GM23338 (cell line): Measurements from ENCODE around the gene RIT1. TPM values are rescaled to one million over a fixed set of nuclear protein-coding genes. Genes with fewer than 3 reads are reported as not detected.
A peak's percentile ranks its signal among the peaks of the same experiment; 100 is the strongest.

Experiments
- ATAC-seq: fragments of 200-7000 bp; cut with Tn5 transposase; 3 replicates; pipeline ENCODE4 v1.9.1; 2020
- DNase-seq: peaks from one replicate; pipeline ENCODE4 v3.0.0-alpha.2; 2015; ENCODE audit warnings: low spot score
- H2AFZ ChIP-seq: fragments of 200-600 bp; sonication (generic); 2 replicates; pipeline ENCODE4 v1.8.0; 2016; ENCODE audit warnings: antibody characterized with exemption, mild to moderate bottlenecking, moderate library complexity
- H3F3A ChIP-seq: fragments of 200-600 bp; sonication (generic); replicated peaks from 2 replicates; pipeline ENCODE4 v1.8.0; 2017; ENCODE audit warnings: antibody characterized with exemption, mixed run types, low read depth
- H3K27ac ChIP-seq: fragments of 200-600 bp; sonication (generic); 2 replicates; pipeline ENCODE4 v1.6.1; 2016; ENCODE audit warnings: low read depth
- H3K27me3 ChIP-seq: fragments of 200-600 bp; sonication (generic); 2 replicates; pipeline ENCODE4 v1.8.0; 2016; ENCODE audit warnings: mild to moderate bottlenecking, mixed run types, moderate library complexity; ENCODE audit not compliant: insufficient read depth
- H3K36me3 ChIP-seq: fragments of 200-600 bp; sonication (generic); 2 replicates; pipeline ENCODE4 v1.8.0; 2016; ENCODE audit warnings: mild to moderate bottlenecking; ENCODE audit not compliant: insufficient read depth
- H3K4me1 ChIP-seq: fragments of 200-600 bp; sonication (generic); 2 replicates; pipeline ENCODE4 v1.8.0; 2016; ENCODE audit warnings: mild to moderate bottlenecking, moderate library complexity; ENCODE audit not compliant: insufficient read depth
- H3K4me2 ChIP-seq: fragments of 200-600 bp; sonication (generic); 2 replicates; pipeline ENCODE4 v1.7.1; 2017; ENCODE audit warnings: mixed run types
- H3K4me3 ChIP-seq: fragments of 200-600 bp; sonication (generic); 2 replicates; pipeline ENCODE4 v1.6.1; 2016; ENCODE audit warnings: mixed run types
- H3K79me2 ChIP-seq: fragments of 200-600 bp; sonication (generic); replicated peaks from 2 replicates; pipeline ENCODE4 v1.8.0; 2017; ENCODE audit warnings: mild to moderate bottlenecking; ENCODE audit not compliant: insufficient read depth
- H3K9me2 ChIP-seq: fragments of 200-600 bp; sonication (generic); 2 replicates; pipeline ENCODE4 v1.8.0; 2017; ENCODE audit not compliant: insufficient read depth
- H4K20me1 ChIP-seq: fragments of 200-600 bp; sonication (generic); replicated peaks from 2 replicates; pipeline ENCODE4 v1.8.0; 2017; ENCODE audit warnings: mild to moderate bottlenecking; ENCODE audit not compliant: insufficient read depth
- H3K27ac Mint-ChIP-seq: 2 replicates; pipeline ENCODE4 v1.8.0; 2020; ENCODE audit warnings: inconsistent platforms, mild to moderate bottlenecking, moderate library complexity, mixed read lengths
- H3K27me3 Mint-ChIP-seq: 3 replicates; pipeline ENCODE4 v1.8.0; 2022; ENCODE audit warnings: low read depth, mild to moderate bottlenecking, moderate library complexity, mixed read lengths, inconsistent platforms; ENCODE audit not compliant: insufficient read depth, poor library complexity
- H3K36me3 Mint-ChIP-seq: 3 replicates; pipeline ENCODE4 v1.8.0; 2021; ENCODE audit warnings: low read depth, mild to moderate bottlenecking, inconsistent platforms, moderate library complexity, mixed read lengths
- H3K4me1 Mint-ChIP-seq: 3 replicates; pipeline ENCODE4 v1.8.0; 2020; ENCODE audit warnings: mild to moderate bottlenecking, inconsistent platforms, mixed read lengths
- H3K4me3 Mint-ChIP-seq: 3 replicates; pipeline ENCODE4 v1.8.0; 2021; ENCODE audit warnings: moderate library complexity, mild to moderate bottlenecking, inconsistent platforms, mixed read lengths
- H3K9me3 Mint-ChIP-seq: 3 replicates; pipeline ENCODE4 v1.8.0; 2020; ENCODE audit warnings: moderate library complexity, mild to moderate bottlenecking, inconsistent platforms, mixed read lengths
- CREB1 ChIP-seq: fragments of 250-450 bp; sonication (Bioruptor Pico); IDR thresholded peaks from 2 replicates; pipeline ENCODE4 v1.5.0; 2020; ENCODE audit warnings: low read depth, mild to moderate bottlenecking, moderate library complexity
- EZH2phosphoT487 ChIP-seq: fragments of 200-600 bp; sonication (generic); IDR thresholded peaks from one replicate; pipeline ENCODE4 v1.8.1; 2018; ENCODE audit warnings: antibody characterized with exemption; ENCODE audit not compliant: unreplicated experiment
- JUNB ChIP-seq: IDR thresholded peaks from one replicate; pipeline ENCODE4 v1.6.1; 2016; ENCODE audit warnings: antibody characterized with exemption; ENCODE audit not compliant: unreplicated experiment
- NANOG ChIP-seq: IDR thresholded peaks from 2 replicates; pipeline ENCODE4 v1.6.1; 2016; ENCODE audit warnings: antibody characterized with exemption, borderline replicate concordance
- POLR2AphosphoS5 ChIP-seq: IDR thresholded peaks from 2 replicates; pipeline ENCODE4 v1.6.1; 2016; ENCODE audit warnings: antibody characterized with exemption, low read depth
- STAT1 ChIP-seq: IDR thresholded peaks from one replicate; pipeline ENCODE4 v1.6.1; 2016; ENCODE audit warnings: antibody characterized with exemption; ENCODE audit not compliant: unreplicated experiment
- ZNF114 ChIP-seq: fragments of 250-450 bp; sonication (Bioruptor Pico); IDR thresholded peaks from 2 replicates; pipeline ENCODE4 v1.5.0; 2020; ENCODE audit warnings: mild to moderate bottlenecking, moderate library complexity
- polyA plus RNA-seq: library from polyadenylated mRNA; unstranded; fragments of >200 nt; fragmentation: Nextera tagmentation; extraction: Ambion mirVana; gene quantifications from 2 replicates; pipeline ENCODE4 v1.2.1, GENCODE V29; 2016
- total RNA-seq: library from RNA; depleted of rRNA; stranded (reverse); fragments of >200 nt; shearing (Covaris generic); gene quantifications from 2 replicates; pipeline ENCODE4 v1.2.3, GENCODE V29; 2014
- TF ChIP-seq, protein P1 (sequence below): IDR thresholded peaks from one replicate; pipeline ENCODE4 v1.6.1; 2018; ENCODE audit warnings: antibody characterized with exemption; ENCODE audit not compliant: unreplicated experiment

The RIT1 gene
- total and polyA plus RNA-seq, 2 experiments from 2014 or later: 21.5 to 24.4 TPM

DNA sequence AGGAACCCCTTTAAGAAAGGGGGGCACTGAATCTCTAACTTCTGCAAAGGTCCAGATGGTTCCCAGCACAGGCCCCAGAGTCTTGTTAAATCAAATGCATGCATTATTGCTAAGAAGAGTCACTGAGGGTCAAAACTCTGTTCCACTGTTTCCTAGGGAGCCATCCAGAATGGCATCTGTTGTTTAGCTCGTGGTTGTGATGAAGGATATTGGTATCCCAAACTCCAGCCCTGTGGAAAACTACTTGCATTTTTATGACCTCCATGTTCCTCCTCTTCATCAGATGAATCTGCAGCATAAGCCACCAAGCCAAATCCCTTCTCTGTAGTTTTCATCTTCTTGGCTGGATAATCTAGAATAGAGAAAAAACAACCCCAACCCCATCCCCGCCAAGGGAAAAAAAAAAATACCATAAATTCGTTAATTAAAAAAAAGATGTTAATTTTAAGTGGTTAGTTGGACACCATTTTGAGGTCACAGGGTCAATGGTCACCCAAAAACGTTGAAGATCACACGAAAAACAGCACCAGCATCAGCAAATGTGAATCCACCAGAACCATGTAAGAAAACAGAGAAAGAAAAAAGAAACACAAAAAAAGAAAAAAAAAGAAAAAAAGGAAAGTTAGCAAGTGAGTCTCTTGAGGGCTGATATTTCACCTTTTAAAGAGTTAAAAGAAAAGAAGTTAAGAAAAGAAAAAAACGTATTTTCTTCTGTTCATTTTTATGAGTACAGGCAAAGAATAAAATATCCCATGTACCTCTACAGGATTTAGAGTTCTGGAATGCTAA, 3.0 kb upstream of the RIT1 start:
- H3K36me3 Mint-ChIP-seq: peaks cover 81% of the 10 kb centered on the region
- peaks cover 61% of the 10 kb centered on the region for H3K36me3 ChIP-seq
- ATAC-seq: no peak

DNA sequence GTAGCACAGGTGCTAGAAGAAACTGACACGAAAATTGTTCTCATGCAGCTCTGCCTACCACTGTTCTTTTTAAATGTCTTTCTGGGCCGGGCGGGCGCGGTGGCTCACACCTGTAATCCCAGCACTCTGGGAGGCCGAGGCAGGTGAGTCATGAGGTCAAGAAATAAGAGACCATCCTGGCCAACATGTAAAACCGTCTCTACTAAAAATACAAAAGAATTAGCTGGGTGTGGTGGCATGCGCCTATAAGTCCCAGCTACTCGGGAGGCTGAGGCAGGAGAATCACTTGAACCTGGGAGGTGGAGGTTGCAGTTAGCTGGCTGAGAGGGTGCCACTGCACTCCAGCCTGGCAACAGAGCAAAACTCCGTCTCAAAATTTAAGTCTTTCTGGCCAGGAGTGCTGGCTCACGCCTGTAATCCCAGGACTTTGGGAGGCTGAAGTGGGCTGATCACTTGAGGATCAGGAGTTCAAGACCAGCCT, 947 bp upstream of the RIT1 start:
- H3K4me2 ChIP-seq: no peak overlapping the region

More for the DNA sequence above, 3.0 kb upstream of the RIT1 start:
- peaks cover 5% of the 10 kb centered on the region; the same call in 1 of the 2 replicates for H3K4me1 ChIP-seq
- H2AFZ ChIP-seq: no peak overlapping the region
- DNase-seq: no peak
- peaks cover 14% of the 10 kb centered on the region for H3K79me2 ChIP-seq
- H3K27ac ChIP-seq: no peak overlapping the region
- no peak overlapping the region for H3K4me3 Mint-ChIP-seq
- H3K27me3 ChIP-seq: no peaks in the 10 kb centered on the region
- peaks cover 6% of the 10 kb centered on the region for H3K27me3 Mint-ChIP-seq
- H3K9me2 ChIP-seq: no peaks in the 10 kb centered on the region
- peaks cover 53% of the 10 kb centered on the region for H3F3A ChIP-seq
- no peak overlapping the region for H3K27ac Mint-ChIP-seq
- H3K4me2 ChIP-seq: no peak overlapping the region
- TF ChIP-seq ZNF114 (CRISPR knock-in tag) (no peak), EZH2phosphoT487 (no peak), POLR2AphosphoS5 (no peak), NANOG (no peak), STAT1 (no peak)
- TF ChIP-seq, protein P1, sequence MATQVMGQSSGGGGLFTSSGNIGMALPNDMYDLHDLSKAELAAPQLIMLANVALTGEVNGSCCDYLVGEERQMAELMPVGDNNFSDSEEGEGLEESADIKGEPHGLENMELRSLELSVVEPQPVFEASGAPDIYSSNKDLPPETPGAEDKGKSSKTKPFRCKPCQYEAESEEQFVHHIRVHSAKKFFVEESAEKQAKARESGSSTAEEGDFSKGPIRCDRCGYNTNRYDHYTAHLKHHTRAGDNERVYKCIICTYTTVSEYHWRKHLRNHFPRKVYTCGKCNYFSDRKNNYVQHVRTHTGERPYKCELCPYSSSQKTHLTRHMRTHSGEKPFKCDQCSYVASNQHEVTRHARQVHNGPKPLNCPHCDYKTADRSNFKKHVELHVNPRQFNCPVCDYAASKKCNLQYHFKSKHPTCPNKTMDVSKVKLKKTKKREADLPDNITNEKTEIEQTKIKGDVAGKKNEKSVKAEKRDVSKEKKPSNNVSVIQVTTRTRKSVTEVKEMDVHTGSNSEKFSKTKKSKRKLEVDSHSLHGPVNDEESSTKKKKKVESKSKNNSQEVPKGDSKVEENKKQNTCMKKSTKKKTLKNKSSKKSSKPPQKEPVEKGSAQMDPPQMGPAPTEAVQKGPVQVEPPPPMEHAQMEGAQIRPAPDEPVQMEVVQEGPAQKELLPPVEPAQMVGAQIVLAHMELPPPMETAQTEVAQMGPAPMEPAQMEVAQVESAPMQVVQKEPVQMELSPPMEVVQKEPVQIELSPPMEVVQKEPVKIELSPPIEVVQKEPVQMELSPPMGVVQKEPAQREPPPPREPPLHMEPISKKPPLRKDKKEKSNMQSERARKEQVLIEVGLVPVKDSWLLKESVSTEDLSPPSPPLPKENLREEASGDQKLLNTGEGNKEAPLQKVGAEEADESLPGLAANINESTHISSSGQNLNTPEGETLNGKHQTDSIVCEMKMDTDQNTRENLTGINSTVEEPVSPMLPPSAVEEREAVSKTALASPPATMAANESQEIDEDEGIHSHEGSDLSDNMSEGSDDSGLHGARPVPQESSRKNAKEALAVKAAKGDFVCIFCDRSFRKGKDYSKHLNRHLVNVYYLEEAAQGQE: no peak
- peaks cover 33% of the 10 kb centered on the region for H4K20me1 ChIP-seq
- H3K9me3 Mint-ChIP-seq: no peaks in the 10 kb centered on the region
- no peak overlapping the region for H3K4me3 ChIP-seq
- peaks cover 13% of the 10 kb centered on the region; the same call in 2 of the 3 replicates for H3K4me1 Mint-ChIP-seq

More for the DNA sequence above, 947 bp upstream of the RIT1 start:
- Histone ChIP-seq H3K79me2 (peaks cover 20% of the 10 kb centered on the region), H3F3A (peaks cover 47% of the 10 kb centered on the region), H2AFZ (no peak overlapping the region), H3K27me3 (no peaks in the 10 kb centered on the region), H3K9me2 (no peaks in the 10 kb centered on the region), H3K36me3 (peaks cover 43% of the 10 kb centered on the region), H3K4me3 (no peak overlapping the region), H3K4me1 (peaks cover 5% of the 10 kb centered on the region; the same call in 1 of the 2 replicates), H3K27ac (peak overlapping the region; percentile 92), H4K20me1 (peaks cover 23% of the 10 kb centered on the region)
- Mint-ChIP-seq H3K9me3 (no peaks in the 10 kb centered on the region), H3K27ac (peak overlapping the region; percentile 91), H3K36me3 (peaks cover 75% of the 10 kb centered on the region), H3K27me3 (peaks cover 6% of the 10 kb centered on the region), H3K4me3 (peak overlapping the region; percentile 88), H3K4me1 (peaks cover 13% of the 10 kb centered on the region; the same call in 2 of the 3 replicates)
- TF ChIP-seq STAT1: no peak
- TF ChIP-seq NANOG: no peak
- no peak for TF ChIP-seq EZH2phosphoT487
- no peak for TF ChIP-seq JUNB
- no peak for TF ChIP-seq CREB1 (CRISPR knock-in tag)
- DNase-seq (peak; percentile 29), ATAC-seq (peak; percentile 5; the same call in 2 of the 3 replicates)
